ENCODE results near the gene B3GALT6.

DNA sequence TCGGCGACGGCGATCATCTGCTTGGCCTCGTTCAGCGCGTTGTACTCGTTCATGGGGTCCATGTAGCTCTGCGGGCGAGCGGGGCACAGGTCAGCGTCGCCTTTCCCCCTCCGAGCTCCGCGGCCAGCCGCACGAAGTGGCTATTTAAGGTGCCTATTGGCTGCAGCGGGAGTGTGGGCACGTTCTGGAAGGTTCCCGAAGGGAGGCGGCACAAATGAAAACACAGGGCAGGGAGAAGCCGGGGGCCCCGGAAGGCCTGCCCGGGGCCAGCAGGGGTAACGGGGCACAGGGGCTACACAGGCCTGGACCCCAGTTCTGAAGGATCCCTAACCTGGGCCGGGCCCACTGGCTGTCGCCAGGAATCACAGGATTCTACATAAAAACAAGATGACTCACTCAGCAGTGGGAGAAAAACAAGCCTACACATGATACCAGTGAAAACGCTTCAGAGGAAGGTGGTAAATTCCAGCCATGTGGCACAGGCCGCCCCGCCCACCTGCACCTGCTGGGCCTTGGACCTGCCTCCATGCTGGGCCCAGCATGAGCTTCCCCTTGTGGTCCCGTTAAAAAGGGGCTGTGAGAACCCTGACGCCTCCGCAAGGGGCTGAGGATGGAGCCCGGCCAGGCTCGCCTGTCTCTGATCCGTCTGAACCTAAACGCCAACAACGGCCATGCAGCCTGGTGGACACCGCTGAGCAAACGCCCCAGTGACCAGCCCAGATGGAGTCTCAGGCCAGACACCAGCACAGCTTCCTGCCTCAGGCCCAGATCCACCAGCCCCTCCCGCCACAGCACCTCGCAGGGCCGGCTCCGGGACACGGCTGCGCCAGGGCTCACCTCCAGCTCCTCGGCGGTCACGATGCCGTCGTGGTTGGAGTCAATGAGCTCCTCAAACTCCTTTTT is 14.2 kb upstream of the B3GALT6 start:
- no peak for TF ChIP-seq TAF1 (IDR thresholded peaks at IDR 0.05; ENCODE audit: low read depth, low read length)
- TF ChIP-seq POLR2AphosphoS5 (IDR thresholded peaks at IDR 0.05; ENCODE audit: low read depth, low read length) = no peak

Measured in GM12891 (cell line).